Measurements from ENCODE around the gene ADGRA1. TPM values are rescaled to one million over a fixed set of nuclear protein-coding genes. Genes with fewer than 3 reads are reported as not detected.

ADGRA1 gene
- total and polyA plus RNA-seq, 10 of the 15 experiments (the other 5 are each of a cell fraction or from before 2014, with no cell fraction given), result not detected

GRCh38 chr10:133059571-133059970, 28.2 kb upstream of the ADGRA1 start:
- ChIA-PET RAD21 (ENCODE audit: unreplicated experiment) (no interaction called here), POLR2A (no interaction called here), SMC1A (ENCODE audit: uncharacterized antibody, unreplicated experiment) (no interaction called here), CTCF (interaction anchor here (1.4 kb wide), 1 partner anchor 24 kb away, joined by 3 read pairs; no protein-coding TSS in a partner anchor)
- no peak for DNase-seq (ENCODE audit: low read depth, low spot score)
- TF ChIP-seq CHD4 (IDR thresholded peaks at IDR 0.05) (no peak), NFYB (IDR thresholded peaks at IDR 0.05; ENCODE audit: insufficient read depth, low read depth, low read length) (no peak), FOXM1 (IDR thresholded peaks at IDR 0.05; ENCODE audit: low read depth, low read length) (no peak), ATF2 (IDR thresholded peaks at IDR 0.05; ENCODE audit: low read length) (no peak), LARP7 (IDR thresholded peaks at IDR 0.05) (no peak), KDM1A (IDR thresholded peaks at IDR 0.05; ENCODE audit: borderline replicate concordance) (no peak), ELK1 (IDR thresholded peaks at IDR 0.05; ENCODE audit: low read depth, low read length) (no peak), RAD21 (IDR thresholded peaks at IDR 0.05; ENCODE audit: insufficient read depth, low read depth, low read length) (no peak), MYB (IDR thresholded peaks at IDR 0.05; ENCODE audit: borderline replicate concordance, low read depth, low read length) (no peak), PKNOX1 (IDR thresholded peaks at IDR 0.05) (no peak), SIX5 (IDR thresholded peaks at IDR 0.05; ENCODE audit: low read depth, low read length, severe bottlenecking) (no peak), CHD2 (IDR thresholded peaks at IDR 0.05; ENCODE audit: borderline replicate concordance, low read depth, low read length) (no peak), POLR2A (IDR thresholded peaks at IDR 0.05; ENCODE audit: low read depth, low read length) (no peak)
- no peak for ATAC-seq
- Histone ChIP-seq H4K20me1 (ENCODE audit: control insufficient read depth, insufficient read depth) (no peaks in the 10 kb centered on the region), H3K27ac (ENCODE audit: control insufficient read depth, insufficient read depth) (no peak overlapping the region), H3K4me1 (ENCODE audit: control insufficient read depth, insufficient read depth, low read length) (no peaks in the 10 kb centered on the region), H3K4me2 (ENCODE audit: control insufficient read depth, insufficient read depth) (no peak overlapping the region), H3K4me3 (no peak overlapping the region), H3K9me3 (replicated peaks; ENCODE audit: control insufficient read depth, insufficient read depth, low read length) (no peaks in the 10 kb centered on the region; the same call in 2 of the 3 replicates), H3K9ac (ENCODE audit: control insufficient read depth, insufficient read depth, low read length) (no peak overlapping the region), H3K79me2 (ENCODE audit: control insufficient read depth, insufficient read depth, low read length) (no peaks in the 10 kb centered on the region), H3K27me3 (replicated peaks in 1 of 2; ENCODE audit: control insufficient read depth in 2 of 2, insufficient read depth in 2 of 2, low read length in 1 of 2) (no peaks in the 10 kb centered on the region), H2AFZ (ENCODE audit: control insufficient read depth, low read depth, low read length) (no peak overlapping the region), H3K36me3 (ENCODE audit: control insufficient read depth in 2 of 2, insufficient read depth in 2 of 2, low read length in 1 of 2) (no peaks in the 10 kb centered on the region)
- no TSS peak for BruUV-seq (replicated peaks)
- no peak for FAIRE-seq
- 35% methylated on average over 9 of the region's 9 CpGs for WGBS (ENCODE audit: insufficient coverage, insufficient replicate concordance, low lambda C conversion rate, missing lambda C conversion rate)
- intact Hi-C loops (cut with micrococcal nuclease; ENCODE audit: unreplicated experiment), result no loop called here
- in situ Hi-C loops (cut with MboI), result no loop called here
